Measurements from ENCODE around the gene CSNK1G2. TPM values are rescaled to one million over a fixed set of nuclear protein-coding genes. Genes with fewer than 3 reads are reported as not detected.

CSNK1G2 gene
- total and polyA plus RNA-seq, 2 of the 13 experiments (the other 11 are each of a cell fraction or from before 2014, with no cell fraction given): 53.8 to 72.5 TPM

- TF ChIP-seq, protein P1, sequence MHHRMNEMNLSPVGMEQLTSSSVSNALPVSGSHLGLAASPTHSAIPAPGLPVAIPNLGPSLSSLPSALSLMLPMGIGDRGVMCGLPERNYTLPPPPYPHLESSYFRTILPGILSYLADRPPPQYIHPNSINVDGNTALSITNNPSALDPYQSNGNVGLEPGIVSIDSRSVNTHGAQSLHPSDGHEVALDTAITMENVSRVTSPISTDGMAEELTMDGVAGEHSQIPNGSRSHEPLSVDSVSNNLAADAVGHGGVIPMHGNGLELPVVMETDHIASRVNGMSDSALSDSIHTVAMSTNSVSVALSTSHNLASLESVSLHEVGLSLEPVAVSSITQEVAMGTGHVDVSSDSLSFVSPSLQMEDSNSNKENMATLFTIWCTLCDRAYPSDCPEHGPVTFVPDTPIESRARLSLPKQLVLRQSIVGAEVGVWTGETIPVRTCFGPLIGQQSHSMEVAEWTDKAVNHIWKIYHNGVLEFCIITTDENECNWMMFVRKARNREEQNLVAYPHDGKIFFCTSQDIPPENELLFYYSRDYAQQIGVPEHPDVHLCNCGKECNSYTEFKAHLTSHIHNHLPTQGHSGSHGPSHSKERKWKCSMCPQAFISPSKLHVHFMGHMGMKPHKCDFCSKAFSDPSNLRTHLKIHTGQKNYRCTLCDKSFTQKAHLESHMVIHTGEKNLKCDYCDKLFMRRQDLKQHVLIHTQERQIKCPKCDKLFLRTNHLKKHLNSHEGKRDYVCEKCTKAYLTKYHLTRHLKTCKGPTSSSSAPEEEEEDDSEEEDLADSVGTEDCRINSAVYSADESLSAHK (CRISPR knock-in tag; IDR thresholded peaks at IDR 0.05; ENCODE audit: borderline replicate concordance): no peak
- no peak for TF ChIP-seq FOSL2 (CRISPR knock-in tag; IDR thresholded peaks at IDR 0.05)
- TF ChIP-seq SIN3A (IDR thresholded peaks at IDR 0.05; ENCODE audit: borderline replicate concordance, low read depth, low read length): no peak
- no peak for TF ChIP-seq TP53 (CRISPR knock-in tag; conservative IDR thresholded peaks at IDR 0.05)
- no peak for TF ChIP-seq ZNF558 (CRISPR knock-in tag; IDR thresholded peaks at IDR 0.05; ENCODE audit: borderline replicate concordance)
- TF ChIP-seq SYNCRIP (IDR thresholded peaks at IDR 0.05; ENCODE audit: insufficient read depth, low read depth, low read length): no peak
- peak; percentile 74; the same call in 1 of the 2 replicates for TF ChIP-seq ZBTB33 (CRISPR knock-in tag; IDR thresholded peaks at IDR 0.05)
- no peak for TF ChIP-seq MYC (CRISPR knock-in tag; IDR thresholded peaks at IDR 0.05; ENCODE audit: borderline replicate concordance)
- H3K4me1 ChIP-seq (ENCODE audit: insufficient read depth, low read length): peaks cover 40% of the 10 kb centered on the region
- WGBS (ENCODE audit: low lambda C conversion rate): 96% methylated on average over 8 of the region's 10 CpGs
- H3K79me2 ChIP-seq (ENCODE audit: insufficient read depth, low read length): peaks cover 56% of the 10 kb centered on the region
- no TSS peak for BruUV-seq (replicated peaks)
- H3K4me2 ChIP-seq (ENCODE audit: low read depth, low read length): no peak overlapping the region
- no peak overlapping the region for H2AFZ ChIP-seq (ENCODE audit: low read length)
- H3K27me3 ChIP-seq (ENCODE audit: control insufficient read depth in 1 of 2, insufficient read depth in 2 of 2, low read length in 2 of 2): no peaks in the 10 kb centered on the region; a peak in 1 of 5 replicates
- ATAC-seq: no peak
- no peak for DNase-seq (ENCODE audit: low spot score)
- CTCF ChIA-PET (ENCODE audit: low intra/inter-chr PET ratio, low total read pairs): no interaction called here
- POLR2A ChIA-PET: no interaction called here
- in situ Hi-C loops (cut with HindIII; ENCODE audit: extremely low pct_ligation_motif_present, low pct_unique_long_range_greater_than_20kb): no loop called here
- no peak overlapping the region for H3K27ac ChIP-seq (ENCODE audit: extremely low read length, insufficient read depth, low read length)
- H4K20me1 ChIP-seq (ENCODE audit: insufficient read depth, low read length): peaks cover 6% of the 10 kb centered on the region; the same call in 1 of the 2 replicates
- no peaks in the 10 kb centered on the region for H3K9me3 ChIP-seq (ENCODE audit: low read length)
- FAIRE-seq: no peak
- no peak overlapping the region for H3K9ac ChIP-seq (ENCODE audit: insufficient read depth, low read depth, low read length)
- H3K4me3 ChIP-seq (replicated peaks in 1 of 3; ENCODE audit: insufficient read depth in 1 of 3, low read depth in 2 of 3, low read length in 3 of 3): no peak overlapping the region
- intact Hi-C loops (cut with micrococcal nuclease; ENCODE audit: unreplicated experiment): no loop called here
- H3K36me3 ChIP-seq (replicated peaks in 1 of 2; ENCODE audit: control insufficient read depth in 1 of 2, insufficient read depth in 2 of 2, low read length in 2 of 2): peaks cover 5 to 17% of the 10 kb centered on the region in 2 experiments; a peak in 3 of 5 replicates
Measured at GRCh38 chr19:1910177-1910576, 30.8 kb upstream of the CSNK1G2 start.
